RWPE1 (cell line): ENCODE results near the gene CNN2.

Experiments used
- CTCF ChIA-PET: fragments of 350-600 bp; sonication (Branson Sonifier 250); formaldehyde crosslinking; extraction: SDS; loops from one replicate; lab custom pipeline; 2021; lab: Yijun Ruan, JAX
- POLR2A ChIA-PET: fragments of 400-600 bp; formaldehyde crosslinking; extraction: SDS; loops from one replicate; lab custom pipeline; 2020; ENCODE audit warnings: antibody characterized with exemption; ENCODE audit not compliant: low non-redundant PET; lab: Yijun Ruan, JAX
- DNase-seq: peaks from one replicate; pipeline ENCODE4 v3.0.0; 2012; ENCODE audit warnings: low spot score
- H3K27ac ChIP-seq: fragments of 450-650 bp; 2 replicates; pipeline ENCODE4 v1.5.1; 2017
- CTCF ChIP-seq: fragments of 450-650 bp; conservative IDR thresholded peaks from 2 replicates; pipeline ENCODE4 v1.5.1; 2017; ENCODE audit warnings: low read depth, mild to moderate bottlenecking

The CNN2 gene

GRCh38 chr19:1087813-1088415 lies 61.5 kb downstream of the CNN2 start:
- no peak for TF ChIP-seq CTCF
- ChIA-PET CTCF (no interaction called here), POLR2A (no interaction called here)
- peak overlapping the region; percentile 84 for H3K27ac ChIP-seq
- no peak for DNase-seq

- TF ChIP-seq CTCF, result no peak
- POLR2A ChIA-PET, result no interaction called here
These were observed 62.1 kb downstream of the CNN2 start for GRCh38 chr19:1088416-1089010.

More at GRCh38 chr19:1088416-1089010, 62.1 kb downstream of the CNN2 start:
- CTCF ChIA-PET, result no interaction called here
- H3K27ac ChIP-seq, result peak overlapping the region; percentile 84
- no peak for DNase-seq
